ENCODE measurements around the gene DYNC2LI1.

DYNC2LI1 gene

GRCh38 chr2:43777306-43777926 is 3.6 kb downstream of the DYNC2LI1 start:
- no peak for TF ChIP-seq EZH2 (IDR thresholded peaks at IDR 0.05; ENCODE audit: borderline replicate concordance, low read length)
- TF ChIP-seq, protein P1, sequence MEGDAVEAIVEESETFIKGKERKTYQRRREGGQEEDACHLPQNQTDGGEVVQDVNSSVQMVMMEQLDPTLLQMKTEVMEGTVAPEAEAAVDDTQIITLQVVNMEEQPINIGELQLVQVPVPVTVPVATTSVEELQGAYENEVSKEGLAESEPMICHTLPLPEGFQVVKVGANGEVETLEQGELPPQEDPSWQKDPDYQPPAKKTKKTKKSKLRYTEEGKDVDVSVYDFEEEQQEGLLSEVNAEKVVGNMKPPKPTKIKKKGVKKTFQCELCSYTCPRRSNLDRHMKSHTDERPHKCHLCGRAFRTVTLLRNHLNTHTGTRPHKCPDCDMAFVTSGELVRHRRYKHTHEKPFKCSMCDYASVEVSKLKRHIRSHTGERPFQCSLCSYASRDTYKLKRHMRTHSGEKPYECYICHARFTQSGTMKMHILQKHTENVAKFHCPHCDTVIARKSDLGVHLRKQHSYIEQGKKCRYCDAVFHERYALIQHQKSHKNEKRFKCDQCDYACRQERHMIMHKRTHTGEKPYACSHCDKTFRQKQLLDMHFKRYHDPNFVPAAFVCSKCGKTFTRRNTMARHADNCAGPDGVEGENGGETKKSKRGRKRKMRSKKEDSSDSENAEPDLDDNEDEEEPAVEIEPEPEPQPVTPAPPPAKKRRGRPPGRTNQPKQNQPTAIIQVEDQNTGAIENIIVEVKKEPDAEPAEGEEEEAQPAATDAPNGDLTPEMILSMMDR (IDR thresholded peaks at IDR 0.05; ENCODE audit: low read length), result no peak
- no peak overlapping the region for H3K27ac ChIP-seq (ENCODE audit: low read depth, low read length, poor library complexity, severe bottlenecking)
- H3K9me3 ChIP-seq (ENCODE audit: low read length), result no peaks in the 10 kb centered on the region
- H3K4me1 ChIP-seq (ENCODE audit: insufficient read depth, low read length, severe bottlenecking), result peaks cover 7% of the 10 kb centered on the region
- no peaks in the 10 kb centered on the region for H3K9me2 ChIP-seq (ENCODE audit: low read depth, low read length)
- no peaks in the 10 kb centered on the region for H3K79me2 ChIP-seq (ENCODE audit: insufficient read depth, low read length)
- no peak overlapping the region for H3K4me3 ChIP-seq (ENCODE audit: low read depth, low read length, poor library complexity, severe bottlenecking)
- H2AFZ ChIP-seq (ENCODE audit: low read length), result no peak overlapping the region
- no peak overlapping the region for H3K9ac ChIP-seq (ENCODE audit: low read length)
- no peaks in the 10 kb centered on the region for H3K27me3 ChIP-seq (ENCODE audit: insufficient read depth, low read length)
- no peak overlapping the region for H3K4me2 ChIP-seq (ENCODE audit: low read length)
- no peaks in the 10 kb centered on the region for H3F3A ChIP-seq (ENCODE audit: insufficient read depth, low read length)
- no peaks in the 10 kb centered on the region for H4K20me1 ChIP-seq (ENCODE audit: insufficient read depth, low read length)
- H3K36me3 ChIP-seq (ENCODE audit: insufficient read depth, low read length), result no peaks in the 10 kb centered on the region

GRCh38 chr2:43778233-43778632 is 4.4 kb downstream of the DYNC2LI1 start:
- Histone ChIP-seq H3K4me2 (ENCODE audit: low read length) (no peak overlapping the region), H4K20me1 (ENCODE audit: insufficient read depth, low read length) (no peaks in the 10 kb centered on the region), H3F3A (ENCODE audit: insufficient read depth, low read length) (no peaks in the 10 kb centered on the region), H3K4me1 (ENCODE audit: insufficient read depth, low read length, severe bottlenecking) (peaks cover 7% of the 10 kb centered on the region), H2AFZ (ENCODE audit: low read length) (no peak overlapping the region), H3K36me3 (ENCODE audit: insufficient read depth, low read length) (no peaks in the 10 kb centered on the region), H3K4me3 (ENCODE audit: low read depth, low read length, poor library complexity, severe bottlenecking) (no peak overlapping the region), H3K27me3 (ENCODE audit: insufficient read depth, low read length) (no peaks in the 10 kb centered on the region), H3K79me2 (ENCODE audit: insufficient read depth, low read length) (no peaks in the 10 kb centered on the region), H3K27ac (ENCODE audit: low read depth, low read length, poor library complexity, severe bottlenecking) (no peak overlapping the region), H3K9me2 (ENCODE audit: low read depth, low read length) (no peaks in the 10 kb centered on the region), H3K9ac (ENCODE audit: low read length) (no peak overlapping the region), H3K9me3 (ENCODE audit: low read length) (no peaks in the 10 kb centered on the region)
- TF ChIP-seq, protein P1 (IDR thresholded peaks at IDR 0.05; ENCODE audit: low read length), result no peak
- TF ChIP-seq EZH2 (IDR thresholded peaks at IDR 0.05; ENCODE audit: borderline replicate concordance, low read length), result no peak

- Histone ChIP-seq H2AFZ (ENCODE audit: low read length) (no peak overlapping the region), H3K79me2 (ENCODE audit: insufficient read depth, low read length) (no peaks in the 10 kb centered on the region), H3K4me1 (ENCODE audit: insufficient read depth, low read length, severe bottlenecking) (no peaks in the 10 kb centered on the region), H3K36me3 (ENCODE audit: insufficient read depth, low read length) (no peaks in the 10 kb centered on the region), H3K9me3 (ENCODE audit: low read length) (no peaks in the 10 kb centered on the region), H3F3A (ENCODE audit: insufficient read depth, low read length) (no peaks in the 10 kb centered on the region), H3K27ac (ENCODE audit: low read depth, low read length, poor library complexity, severe bottlenecking) (no peak overlapping the region), H3K4me2 (ENCODE audit: low read length) (no peak overlapping the region), H3K9ac (ENCODE audit: low read length) (no peak overlapping the region), H3K4me3 (ENCODE audit: low read depth, low read length, poor library complexity, severe bottlenecking) (no peak overlapping the region), H3K9me2 (ENCODE audit: low read depth, low read length) (no peaks in the 10 kb centered on the region), H4K20me1 (ENCODE audit: insufficient read depth, low read length) (no peaks in the 10 kb centered on the region), H3K27me3 (ENCODE audit: insufficient read depth, low read length) (no peaks in the 10 kb centered on the region)
- TF ChIP-seq, protein P1 (IDR thresholded peaks at IDR 0.05; ENCODE audit: low read length), result no peak
- TF ChIP-seq EZH2 (IDR thresholded peaks at IDR 0.05; ENCODE audit: borderline replicate concordance, low read length), result no peak
These were observed 14.1 kb downstream of the DYNC2LI1 start for GRCh38 chr2:43787895-43788294.

Measured in OCI-LY1 (cell line).